ENCODE results near the gene PNKD.
A peak's percentile ranks its signal among the peaks of the same experiment; 100 is the strongest.

PNKD gene

DNA sequence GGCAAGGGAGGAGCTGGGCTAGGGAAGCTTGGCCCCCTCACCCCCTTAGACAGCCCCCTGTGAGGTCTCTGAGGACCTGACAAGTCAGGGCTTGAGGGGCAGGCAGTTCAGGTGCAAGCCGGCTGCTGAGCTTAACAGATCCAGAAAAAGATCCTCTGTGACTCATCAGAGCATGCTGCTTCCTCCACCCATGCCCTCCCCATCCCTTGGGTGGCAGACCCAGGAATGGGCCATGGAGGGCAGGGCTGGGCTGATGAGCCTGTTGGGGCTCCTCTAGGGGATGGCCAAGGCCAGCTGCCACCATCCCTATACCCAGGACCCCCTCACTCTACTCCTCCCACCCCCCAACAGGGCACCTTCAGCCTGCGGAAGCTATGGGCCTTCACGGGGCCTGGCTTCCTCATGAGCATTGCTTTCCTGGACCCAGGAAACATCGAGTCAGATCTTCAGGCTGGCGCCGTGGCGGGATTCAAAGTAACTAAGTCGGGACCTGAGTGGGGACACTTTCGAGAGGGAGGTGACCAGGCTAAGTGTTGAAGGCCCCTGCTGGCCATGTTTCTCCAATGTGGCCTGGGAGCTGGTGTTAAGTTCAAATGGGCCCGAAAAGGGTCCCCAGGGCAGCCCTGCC lies 113.7 kb downstream of the PNKD start:
- no peak for DNase-seq

DNA sequence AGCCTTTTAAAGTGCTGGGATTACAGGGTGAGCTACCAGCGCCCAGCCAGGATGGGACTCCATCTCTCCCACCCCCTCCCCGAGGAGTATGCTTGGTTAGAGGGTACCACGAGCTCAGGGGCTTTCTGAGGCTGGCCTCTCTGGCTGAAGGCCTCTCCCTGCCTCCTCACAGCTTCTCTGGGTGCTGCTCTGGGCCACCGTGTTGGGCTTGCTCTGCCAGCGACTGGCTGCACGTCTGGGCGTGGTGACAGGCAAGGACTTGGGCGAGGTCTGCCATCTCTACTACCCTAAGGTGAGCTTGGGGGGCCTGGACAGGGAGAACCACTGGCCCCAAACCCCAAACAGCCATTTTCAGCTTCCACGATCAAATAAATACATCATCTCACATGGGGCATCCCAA lies 114.7 kb downstream of the PNKD start:
- DNase-seq, result no peak

DNA sequence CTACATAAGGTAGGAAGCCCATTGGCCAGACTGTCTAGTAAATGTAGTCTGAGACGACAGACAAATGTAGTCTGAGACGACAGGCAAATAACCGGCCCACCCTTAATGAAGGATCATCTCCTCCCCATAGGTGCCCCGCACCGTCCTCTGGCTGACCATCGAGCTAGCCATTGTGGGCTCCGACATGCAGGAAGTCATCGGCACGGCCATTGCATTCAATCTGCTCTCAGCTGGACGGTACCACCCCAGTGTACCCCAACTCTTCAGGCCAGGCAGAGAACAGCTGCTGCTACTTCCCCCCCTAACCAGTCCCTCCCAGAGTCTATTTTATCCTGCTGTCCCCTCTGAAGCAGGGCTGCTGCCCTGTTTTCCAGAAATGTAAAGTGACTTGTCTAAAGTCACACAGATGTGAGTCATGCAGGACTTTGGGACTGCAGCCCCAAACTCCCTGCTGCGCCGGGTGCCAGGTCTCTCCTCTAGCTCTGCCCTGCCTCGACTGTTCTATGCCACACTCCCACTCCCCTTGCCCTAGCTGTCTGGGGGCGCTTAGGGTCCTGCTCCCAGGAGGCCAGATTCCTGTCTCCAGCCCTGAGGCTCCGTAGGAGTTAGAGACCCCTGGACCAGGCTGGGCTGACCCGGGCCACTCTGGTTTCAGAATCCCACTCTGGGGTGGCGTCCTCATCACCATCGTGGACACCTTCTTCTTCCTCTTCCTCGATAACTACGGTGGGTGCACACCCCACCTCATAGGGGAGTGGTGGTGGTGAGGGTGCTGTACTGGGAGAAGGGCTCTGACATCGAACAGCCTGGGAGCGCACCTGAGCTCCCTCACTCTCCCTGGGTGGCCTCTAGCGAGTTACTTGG lies 116.4 kb downstream of the PNKD start:
- no peak for DNase-seq

DNA sequence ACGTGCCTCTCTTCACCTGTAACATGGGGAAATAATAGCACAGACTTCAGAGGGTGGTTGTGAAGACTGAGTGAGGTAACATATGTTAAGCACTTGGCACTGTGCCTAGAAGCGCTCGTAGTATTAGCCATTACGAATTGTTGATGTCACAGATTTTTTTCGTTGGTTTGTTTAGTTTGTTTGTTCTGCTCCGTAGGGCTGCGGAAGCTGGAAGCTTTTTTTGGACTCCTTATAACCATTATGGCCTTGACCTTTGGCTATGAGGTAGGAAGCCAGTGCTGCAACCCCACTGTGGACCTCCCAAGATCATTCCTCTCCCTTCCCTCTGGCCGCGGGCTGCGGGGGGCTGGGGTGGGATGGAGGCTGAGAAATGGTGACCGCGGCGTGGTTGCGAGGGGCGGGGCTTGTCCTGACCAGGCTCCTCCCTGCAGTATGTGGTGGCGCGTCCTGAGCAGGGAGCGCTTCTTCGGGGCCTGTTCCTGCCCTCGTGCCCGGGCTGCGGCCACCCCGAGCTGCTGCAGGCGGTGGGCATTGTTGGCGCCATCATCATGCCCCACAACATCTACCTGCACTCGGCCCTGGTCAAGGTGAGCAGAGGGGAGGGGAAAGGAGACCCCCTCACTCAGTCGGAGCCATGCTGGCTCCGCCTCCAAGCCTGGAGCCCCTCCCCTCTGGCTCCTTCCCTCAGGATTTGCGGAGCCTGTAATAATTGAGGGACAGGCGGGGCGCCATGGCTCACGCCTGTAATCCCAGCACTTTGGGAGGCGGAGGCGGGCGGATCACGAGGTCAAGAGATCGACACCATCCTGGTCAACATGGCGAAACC lies 117.3 kb downstream of the PNKD start:
- no peak for DNase-seq

DNA sequence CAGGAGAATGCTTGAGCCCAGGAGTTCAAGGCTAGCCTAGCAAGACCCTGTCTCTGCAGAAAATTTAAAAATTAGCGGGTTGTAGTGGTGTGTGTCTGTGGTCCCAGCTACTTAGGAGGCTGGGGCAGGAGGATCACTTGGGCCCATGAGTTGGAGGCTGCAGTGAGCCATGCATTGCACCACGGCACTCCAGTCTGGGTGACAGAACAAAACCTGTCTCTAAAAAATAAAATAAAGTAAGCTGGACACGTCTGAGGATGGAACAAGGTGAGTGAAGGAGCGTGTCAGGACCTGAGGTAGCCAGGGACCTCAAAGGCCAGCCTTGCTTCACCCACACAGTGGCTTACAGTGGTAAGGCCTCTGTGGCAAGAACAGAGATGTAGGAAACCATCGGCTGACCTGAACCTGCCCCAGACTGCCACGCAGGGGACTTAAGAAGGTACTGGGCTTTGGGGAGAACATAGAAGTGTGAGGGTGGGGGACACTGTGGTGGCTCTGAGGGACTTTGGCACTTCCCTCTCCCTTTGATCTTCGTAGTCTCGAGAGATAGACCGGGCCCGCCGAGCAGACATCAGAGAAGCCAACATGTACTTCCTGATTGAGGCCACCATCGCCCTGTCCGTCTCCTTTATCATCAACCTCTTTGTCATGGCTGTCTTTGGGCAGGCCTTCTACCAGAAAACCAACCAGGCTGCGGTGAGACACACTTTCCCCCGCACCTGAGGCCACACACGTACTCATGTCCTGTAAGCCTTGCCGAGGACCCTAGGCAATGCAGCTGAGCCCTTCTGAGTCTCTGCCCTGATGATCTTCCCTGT lies 119.2 kb downstream of the PNKD start:
- no peak for DNase-seq

DNA sequence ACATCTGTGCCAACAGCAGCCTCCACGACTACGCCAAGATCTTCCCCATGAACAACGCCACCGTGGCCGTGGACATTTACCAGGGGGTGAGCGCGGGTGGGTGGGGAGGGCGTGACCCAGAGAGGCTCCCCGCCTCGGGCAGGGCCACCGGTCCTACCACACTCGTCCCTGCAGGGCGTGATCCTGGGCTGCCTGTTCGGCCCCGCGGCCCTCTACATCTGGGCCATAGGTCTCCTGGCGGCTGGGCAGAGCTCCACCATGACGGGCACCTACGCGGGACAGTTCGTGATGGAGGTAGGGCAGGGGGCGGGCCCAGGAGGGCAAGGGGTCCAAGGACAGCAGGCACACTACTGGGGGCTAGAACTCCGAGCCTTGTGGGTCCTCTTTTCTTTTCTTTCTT lies 120.9 kb downstream of the PNKD start:
- DNase-seq, result no peak

DNA sequence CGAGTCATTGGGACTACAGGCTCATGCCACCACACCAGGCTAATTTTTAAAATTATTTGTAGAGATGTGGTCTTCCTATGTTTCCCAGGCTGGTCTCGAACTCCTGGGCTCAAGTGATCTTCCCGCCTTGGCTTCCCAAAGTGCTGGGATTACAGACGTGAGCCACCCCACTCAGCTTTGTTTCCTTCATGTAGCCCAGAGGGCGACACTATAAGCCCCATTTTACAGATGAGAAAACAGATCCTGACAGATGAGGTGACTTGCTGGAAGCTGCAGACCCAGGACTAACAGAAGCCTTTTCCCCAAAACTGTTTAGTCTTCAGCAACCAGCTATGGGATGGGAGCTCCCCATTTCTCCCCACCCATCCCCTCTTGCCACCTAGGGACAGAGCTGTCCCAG lies 122.1 kb downstream of the PNKD start:
- DNase-seq, result no peak

DNA sequence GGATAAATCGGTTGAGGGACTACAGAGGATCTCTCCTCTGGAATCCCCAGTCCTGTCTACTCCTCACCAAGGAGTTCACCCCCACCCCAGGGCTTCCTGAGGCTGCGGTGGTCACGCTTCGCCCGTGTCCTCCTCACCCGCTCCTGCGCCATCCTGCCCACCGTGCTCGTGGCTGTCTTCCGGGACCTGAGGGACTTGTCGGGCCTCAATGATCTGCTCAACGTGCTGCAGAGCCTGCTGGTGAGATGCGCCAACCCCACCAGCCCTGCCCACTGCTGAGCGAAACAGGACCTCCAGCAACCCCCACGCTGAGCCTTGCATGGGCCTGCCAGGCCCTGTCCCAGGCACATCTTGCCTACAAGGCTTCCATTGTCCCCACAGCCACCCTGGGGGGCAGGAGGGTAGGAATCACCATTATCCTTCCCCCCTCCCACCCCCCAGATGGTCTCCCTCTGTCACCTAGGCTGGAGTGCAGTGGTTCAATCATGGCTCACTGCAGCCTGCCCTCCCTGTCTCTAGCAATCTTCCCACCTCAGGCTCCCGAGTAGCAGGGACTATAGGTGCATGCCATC lies 122.7 kb downstream of the PNKD start:
- DNase-seq, result no peak

DNA sequence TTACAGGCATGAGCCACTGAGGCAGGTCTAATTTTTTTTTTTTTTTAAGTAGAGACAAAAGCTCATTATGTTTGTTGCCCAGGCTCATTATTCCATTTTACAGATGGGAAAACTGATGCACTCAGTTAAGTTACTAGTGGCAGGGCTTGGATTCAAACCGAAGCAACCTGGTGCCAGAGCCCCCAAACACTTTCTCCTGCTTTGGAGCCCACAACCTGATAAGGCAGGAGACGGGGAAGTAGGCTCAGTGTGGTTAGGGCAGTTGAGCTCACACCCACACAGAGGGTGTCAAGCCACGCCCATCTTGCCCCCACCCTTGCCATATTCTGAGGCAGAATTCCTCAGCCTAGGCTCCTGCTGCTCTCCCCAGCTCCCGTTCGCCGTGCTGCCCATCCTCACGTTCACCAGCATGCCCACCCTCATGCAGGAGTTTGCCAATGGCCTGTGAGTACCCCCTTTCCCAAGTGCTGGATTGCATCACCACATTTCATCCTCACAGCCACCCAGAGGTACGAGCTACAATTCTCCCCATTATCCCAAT lies 123.5 kb downstream of the PNKD start:
- peak; percentile 51 for DNase-seq

DNA sequence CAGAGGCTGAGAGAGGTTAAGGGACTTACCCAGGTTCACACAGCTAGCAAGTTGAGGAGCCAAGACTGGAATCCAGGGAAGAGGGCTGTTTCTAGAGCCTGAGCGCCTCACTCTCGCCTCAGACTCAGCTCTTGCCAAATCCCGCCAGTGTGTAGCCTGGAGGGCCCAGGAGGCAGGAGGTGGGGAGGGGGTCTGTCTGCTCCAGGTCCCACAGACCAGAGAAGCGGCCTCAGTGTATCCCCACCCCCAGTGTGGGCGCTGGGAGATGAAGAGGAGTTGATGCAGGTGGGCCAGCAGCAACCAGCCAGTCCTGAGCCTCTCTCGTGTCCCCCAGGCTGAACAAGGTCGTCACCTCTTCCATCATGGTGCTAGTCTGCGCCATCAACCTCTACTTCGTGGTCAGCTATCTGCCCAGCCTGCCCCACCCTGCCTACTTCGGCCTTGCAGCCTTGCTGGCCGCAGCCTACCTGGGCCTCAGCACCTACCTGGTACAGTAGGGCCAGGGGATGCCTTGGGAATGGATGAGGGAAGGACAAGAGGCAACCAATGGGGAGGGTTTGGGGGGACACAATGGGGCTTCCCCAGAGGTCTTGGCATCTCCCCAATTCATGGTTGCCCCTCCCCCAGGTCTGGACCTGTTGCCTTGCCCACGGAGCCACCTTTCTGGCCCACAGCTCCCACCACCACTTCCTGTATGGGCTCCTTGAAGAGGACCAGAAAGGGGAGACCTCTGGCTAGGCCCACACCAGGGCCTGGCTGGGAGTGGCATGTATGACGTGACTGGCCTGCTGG lies 124.2 kb downstream of the PNKD start:
- DNase-seq, result no peak

DNA sequence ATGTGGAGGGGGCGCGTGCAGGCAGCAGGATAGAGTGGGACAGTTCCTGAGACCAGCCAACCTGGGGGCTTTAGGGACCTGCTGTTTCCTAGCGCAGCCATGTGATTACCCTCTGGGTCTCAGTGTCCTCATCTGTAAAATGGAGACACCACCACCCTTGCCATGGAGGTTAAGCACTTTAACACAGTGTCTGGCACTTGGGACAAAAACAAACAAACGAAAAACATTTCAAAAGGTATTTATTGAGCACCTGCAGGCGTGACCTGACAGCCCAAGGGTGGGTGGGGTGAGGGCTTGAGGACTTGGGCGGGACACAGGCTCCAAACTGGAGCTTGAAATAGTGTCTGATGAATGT lies 124.7 kb downstream of the PNKD start:
- no peak for DNase-seq

DNA sequence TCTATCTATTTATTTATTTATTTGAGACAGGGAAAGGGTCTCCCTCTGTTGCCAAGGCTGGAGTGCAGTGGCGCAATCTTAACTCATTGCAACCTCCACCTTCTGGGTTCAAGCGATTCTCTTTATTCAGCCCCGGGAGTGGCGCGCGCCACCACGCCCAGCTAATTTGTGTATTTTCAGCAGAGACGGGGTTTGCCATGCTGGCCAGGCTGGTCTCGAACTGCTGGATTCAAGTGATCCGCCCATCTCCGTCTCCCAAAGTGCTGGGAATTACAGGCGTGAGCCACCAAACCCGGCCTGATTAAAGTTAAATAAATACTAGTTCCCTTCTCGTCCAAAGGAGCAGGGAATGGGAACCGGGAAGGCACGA lies 125.1 kb downstream of the PNKD start:
- no peak for DNase-seq

DNA sequence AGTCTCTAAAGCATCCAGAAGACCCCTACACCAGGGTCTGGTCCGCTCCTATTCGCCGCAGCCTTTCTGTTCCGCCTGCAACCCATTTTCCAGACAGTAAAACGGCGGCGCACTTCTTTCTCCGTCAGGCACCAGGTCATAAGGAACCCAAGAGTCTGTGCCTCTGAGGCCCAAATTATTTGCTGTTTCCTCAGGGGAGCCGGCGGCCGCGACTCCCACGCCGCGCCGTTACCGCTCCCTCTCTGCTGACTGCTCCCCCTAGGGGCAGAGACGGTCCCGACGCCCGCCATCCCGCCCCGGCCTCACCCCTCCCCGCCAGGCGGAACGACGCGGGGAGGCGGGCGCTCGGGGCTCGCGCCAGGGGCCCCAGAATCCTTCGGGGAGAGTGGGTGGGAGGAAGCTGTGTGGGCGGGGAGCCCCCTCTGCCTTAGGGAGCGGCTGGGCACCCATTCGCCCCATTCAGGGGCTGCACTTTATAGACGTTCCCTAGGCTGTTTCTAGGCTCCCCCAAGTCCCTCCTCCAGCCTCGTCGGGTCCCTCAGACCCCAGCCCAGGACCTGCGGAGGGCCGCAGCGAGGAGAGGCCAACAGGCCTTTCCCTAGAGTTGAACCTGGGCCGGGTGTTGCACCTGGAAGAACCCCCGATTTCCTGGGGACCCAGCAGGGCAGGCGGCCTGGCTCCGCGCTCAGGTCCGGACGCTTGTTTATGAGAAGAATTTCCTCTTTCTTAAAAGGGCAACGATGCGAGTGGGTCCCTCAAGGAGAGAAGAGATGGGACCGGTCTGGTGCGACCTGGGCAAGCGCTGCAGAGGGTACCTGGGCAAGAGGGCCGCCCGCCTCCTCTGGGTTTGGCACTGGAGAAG lies 125.7 kb downstream of the PNKD start:
- peak; percentile 97 for DNase-seq

Data from CD4-positive, alpha-beta T cell treated with Interleukin-17A for 1 hour (primary cell).